Suppressor macrophage treated with lipopolysaccharide for 1 hour (primary cell): ENCODE data around the gene CARTPT.

Experiments
- DNase-seq, 3 donors: peaks; one replicate each; pipeline ENCODE4 v3.0.0-alpha.2; 2020 to 2022

The CARTPT gene

DNA sequence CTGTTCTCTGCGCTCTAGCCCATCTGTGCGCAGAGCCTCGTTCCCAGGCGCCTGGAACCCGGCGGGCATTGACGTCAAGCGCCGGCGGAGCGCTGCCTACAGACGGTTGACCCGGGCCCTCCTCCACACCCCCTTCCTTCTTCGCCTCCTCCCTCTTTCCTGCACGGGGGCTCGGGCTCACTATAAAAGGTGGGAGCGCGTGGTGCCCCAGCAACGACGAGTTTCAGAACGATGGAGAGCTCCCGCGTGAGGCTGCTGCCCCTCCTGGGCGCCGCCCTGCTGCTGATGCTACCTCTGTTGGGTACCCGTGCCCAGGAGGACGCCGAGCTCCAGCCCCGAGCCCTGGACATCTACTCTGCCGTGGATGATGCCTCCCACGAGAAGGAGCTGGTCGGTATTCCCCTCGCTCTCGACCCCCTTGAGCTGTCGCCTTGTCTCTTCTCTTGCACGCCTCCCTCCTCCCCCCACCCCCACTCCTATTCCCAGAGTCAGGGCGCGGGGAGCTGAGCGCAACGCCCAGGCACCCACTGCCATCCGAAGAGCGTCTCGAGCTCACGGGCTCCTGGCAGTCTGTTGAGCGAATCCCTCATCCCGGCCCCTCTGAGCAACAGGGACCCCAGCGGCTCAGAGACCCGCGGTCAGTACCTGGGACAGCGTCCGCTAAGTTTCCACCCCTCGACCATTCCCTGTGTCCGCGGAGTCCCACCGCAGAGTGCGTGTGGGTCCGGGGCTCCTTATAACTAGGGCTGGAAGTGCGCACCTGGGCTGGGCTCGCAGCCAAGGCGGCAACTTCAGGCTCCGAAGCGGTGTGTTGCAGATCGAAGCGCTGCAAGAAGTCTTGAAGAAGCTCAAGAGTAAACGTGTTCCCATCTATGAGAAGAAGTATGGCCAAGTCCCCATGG, at the start of gene CARTPT:
Gene CARTPT, plus strand, starts transcription at position 213 of the 902 bp plus-strand sequence. Its CDS starts 19 bp downstream, at position 232.
- no peak for DNase-seq

DNA sequence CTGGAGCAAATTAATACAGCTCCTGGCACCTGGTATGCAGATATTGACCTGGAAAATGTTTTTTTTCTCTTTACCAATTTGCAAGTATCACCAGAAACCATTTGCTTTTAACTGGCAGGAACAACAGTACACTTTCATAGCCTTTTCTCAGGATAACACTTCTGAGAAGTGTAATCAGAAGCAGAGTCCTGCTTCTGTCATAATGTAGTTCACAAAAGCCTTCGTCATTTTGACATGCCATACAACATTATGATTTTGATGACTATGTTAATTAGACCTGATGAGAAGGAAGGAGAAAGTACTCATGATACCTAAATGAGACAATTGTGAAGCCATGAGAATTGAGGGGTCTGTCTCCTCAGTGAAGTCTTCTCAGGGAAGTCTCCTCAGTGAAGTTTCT, 41.1 kb upstream of the CARTPT start:
- no peak for DNase-seq

DNA sequence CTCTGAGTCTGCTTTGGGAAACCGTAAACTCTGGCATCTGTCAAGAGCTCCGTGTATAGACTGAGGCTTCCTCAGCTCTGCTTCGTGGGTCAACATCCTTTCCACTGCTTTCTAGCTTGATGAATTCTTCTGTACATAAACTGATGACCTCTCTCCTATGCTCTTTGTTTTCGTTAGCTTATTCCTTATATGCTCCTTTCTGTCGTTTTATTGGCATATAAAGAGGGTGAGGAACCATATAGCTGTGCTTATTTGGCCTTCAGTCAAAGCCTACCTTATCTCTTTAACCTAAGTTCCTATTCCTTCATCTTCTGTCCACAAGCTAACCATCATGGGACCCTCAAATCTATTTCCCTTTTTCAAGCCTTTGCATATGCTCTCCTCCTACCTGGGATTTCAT, 39.4 kb upstream of the CARTPT start:
- DNase-seq: no peak

DNA sequence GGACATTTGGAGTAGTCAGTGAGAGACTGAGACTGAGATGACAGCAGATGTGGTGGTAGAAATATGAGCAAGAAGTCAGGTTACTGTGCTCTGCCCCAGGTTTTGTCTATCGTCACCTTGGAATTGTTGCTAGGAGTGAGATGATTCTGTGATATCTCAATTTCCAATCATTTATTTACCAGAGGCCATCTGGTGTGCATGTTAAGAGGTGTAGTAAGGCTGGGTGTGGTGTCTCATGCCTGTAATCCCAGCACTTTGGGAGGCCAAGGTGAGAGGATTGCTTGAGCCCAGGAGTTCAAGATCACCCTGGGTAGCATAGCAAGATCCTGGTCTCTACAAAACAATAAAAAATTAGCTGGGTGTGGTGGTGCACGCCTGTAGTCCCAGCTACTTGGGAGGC, 38.6 kb upstream of the CARTPT start:
- no peak for DNase-seq

DNA sequence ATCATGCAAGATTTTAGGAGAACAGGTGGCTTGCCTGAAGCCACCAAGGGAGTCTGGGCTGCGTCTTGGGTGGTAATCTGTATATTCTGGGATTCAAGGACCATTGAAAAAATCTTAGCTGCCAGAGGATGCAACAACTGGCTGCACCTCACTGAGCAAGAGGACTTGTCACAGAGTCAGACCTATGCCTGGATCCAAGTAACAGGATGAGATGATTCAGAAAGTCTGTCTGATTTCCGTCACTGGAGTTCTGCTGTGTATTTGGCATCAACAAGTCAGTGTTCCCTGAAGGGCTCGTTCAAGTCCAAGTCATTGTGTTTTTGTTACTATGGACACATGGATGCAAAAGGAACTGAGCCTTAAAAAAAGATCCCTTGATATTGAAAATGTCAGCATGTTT, 37.8 kb upstream of the CARTPT start:
- no peak for DNase-seq

DNA sequence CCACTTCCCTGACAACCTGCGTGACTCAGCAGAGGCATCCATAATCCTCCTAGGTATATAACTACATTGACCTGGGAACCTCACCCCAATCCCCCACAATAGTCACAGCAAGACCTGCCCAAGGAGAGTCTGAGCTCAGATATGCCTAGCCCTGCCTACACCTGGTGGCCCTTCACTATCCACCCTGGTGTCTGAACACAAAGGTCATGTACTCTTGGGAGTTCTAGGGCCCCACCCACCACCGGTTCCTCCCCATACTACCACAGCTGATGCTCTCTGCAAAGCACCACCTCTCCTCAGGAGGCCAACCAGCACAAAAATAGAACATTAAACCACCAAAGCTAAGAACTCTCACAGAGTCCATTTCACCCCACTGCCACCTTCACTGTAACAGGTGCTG, 34.8 kb upstream of the CARTPT start:
- no peak for DNase-seq

DNA sequence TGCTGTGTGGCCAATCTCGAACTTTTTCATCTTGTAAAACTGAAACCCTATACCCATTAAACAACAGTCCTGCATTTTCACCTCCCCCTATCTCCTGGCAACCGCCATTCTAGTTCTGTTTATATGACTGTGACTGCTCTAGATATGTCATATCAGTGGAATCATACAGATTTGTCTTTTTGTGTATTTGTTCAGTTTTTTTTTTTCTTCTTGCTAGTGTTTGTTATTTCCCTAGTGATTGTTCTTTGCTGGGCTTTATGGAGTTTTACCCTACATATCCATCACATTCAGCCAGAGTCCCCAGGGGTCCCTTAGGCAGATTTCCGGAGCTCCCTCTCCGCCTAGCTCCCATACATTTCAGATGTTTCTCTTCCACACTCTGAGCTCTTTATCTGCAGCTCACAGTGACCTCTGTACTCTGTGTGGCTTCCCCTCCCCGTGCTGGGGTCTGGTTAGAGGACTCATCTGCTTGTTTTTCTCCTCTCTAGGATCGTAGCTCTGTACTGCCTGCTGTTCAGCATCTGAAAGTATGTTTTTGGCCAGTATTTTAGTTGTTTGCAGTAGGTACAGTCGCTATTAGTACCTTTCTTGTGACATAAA, 25.1 kb upstream of the CARTPT start:
- DNase-seq: no peak

DNA sequence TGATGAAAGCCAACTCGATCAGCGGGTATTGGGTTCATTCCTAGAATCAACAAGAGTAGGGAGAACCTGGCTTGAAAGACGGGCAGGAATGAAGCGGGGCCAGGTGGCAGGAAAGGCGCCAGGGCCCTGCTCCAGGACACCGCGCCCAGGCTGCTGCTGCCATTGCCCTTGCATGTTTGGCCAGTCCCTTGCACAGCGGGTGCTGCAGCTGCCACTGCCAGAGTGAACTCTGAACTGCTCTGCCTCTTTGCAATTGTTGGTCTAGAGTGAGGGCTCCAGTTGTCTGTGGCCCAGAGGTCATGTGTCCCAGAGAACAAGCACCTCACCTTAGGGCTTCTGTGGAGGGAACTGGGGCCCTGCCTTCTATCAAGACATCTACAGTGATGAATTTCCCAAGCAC, 24.0 kb upstream of the CARTPT start:
- no peak for DNase-seq

DNA sequence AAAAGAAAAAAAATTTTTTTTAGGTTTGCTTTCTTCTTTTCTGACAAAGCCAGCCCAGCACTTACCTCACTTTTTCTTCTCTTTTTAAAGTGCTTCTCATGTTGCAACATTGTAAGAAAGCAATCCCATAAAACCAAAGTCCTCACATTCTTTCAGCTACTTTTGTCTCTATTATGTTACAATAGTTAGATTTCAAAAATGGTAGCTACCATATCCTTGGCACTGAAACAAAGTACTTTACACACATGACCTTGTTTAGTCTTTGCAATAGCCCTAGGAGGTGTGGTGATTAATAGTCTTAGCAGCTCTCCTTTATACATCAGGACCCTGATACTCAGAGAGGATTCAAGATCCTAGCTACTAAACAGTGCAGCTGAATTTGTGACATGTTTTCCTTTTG, 23.5 kb upstream of the CARTPT start:
- no peak for DNase-seq

DNA sequence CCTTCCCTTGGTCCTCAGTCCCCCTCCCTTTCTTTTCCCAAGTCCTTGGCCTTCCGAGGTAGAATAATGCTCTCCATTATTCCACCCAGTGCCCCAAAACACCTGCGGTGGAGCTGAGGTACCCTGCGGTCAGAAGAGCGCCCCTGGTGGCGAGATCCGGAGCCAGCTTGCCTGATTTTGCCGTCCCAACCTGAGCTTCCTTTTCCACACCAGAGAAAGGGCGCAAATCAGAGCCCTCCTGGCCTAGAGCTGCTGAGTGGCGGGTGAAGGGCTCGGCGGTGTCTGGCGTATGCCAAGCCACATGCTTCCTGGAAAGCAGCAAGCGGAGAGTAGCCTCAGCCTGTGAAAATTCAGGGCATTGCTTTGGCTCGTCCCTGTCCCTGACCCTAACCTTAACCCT, 21.1 kb upstream of the CARTPT start:
- no peak for DNase-seq

DNA sequence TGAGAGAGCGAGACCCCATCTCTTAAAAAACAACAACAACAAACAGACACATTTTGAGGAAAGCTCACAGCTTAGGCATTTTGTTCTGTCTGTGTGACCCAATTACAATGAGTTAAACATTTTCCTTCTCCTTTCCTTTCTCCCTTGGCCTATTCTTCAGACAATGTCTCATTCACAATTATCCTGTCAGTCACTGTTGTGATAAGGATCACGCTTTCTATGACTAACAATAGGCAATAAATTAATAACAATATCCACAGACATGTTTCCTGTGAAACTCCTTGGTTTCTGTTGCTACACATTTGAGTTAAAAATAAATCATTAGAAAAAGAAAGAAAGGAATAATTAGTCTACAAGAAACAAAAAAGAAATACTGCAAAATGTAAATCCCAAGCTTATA, 19.8 kb upstream of the CARTPT start:
- no peak for DNase-seq

DNA sequence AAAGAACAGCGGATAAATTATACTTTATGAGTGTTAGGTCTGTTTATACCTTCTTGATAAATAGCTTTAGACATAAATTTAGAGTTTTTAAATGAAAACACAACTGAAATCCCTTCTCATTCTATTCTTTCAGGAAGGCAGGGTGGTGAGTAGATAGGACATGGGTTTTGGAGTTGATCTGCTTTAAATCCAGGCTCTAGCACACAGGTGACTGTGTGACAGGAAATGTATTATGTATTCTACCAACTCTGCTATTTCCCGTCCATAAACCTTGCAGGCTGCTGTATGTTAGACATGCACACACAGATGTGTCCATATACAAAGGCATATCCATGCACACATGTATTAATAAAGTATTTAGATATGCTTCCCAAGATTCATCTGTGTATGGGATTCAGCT, 19.3 kb upstream of the CARTPT start:
- DNase-seq: no peak

DNA sequence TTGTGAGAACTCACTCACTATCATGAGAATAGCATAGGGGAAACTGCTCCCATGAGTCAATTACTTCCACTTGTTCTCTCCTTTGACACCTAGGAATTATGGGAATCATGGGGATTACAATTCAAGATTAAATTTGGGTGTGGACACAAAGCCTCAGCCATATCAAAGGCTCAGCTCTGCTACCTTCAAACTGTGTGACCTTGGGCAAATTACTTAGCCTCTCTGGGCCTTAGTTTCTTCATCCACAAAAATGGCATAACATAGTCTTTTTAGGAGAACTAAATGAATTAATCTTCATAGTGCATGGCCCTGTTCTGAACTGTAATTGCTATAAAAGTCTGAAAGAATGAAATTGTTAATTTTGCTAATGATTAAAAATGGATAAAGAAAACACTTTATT, 18.3 kb upstream of the CARTPT start:
- no peak for DNase-seq

DNA sequence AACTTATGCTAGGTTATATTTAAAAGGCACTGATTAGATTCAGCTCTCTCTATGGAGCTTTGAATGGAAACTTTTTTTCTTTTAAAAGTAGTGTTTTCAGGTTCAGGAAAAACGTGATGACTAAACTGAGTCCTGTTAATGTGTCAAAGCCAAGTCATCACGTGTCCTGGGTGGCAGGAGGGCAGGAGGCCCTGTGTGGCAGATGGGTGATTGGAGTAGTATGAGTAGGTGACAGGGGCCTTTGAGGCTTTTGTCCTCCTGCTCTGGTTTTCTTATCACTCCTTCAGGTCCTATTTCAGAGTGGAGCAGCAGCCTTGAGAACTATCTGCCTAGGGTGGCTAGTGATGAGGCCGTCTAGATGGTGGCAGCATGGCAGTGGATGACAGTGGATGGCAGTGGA, 17.7 kb upstream of the CARTPT start:
- DNase-seq: no peak

DNA sequence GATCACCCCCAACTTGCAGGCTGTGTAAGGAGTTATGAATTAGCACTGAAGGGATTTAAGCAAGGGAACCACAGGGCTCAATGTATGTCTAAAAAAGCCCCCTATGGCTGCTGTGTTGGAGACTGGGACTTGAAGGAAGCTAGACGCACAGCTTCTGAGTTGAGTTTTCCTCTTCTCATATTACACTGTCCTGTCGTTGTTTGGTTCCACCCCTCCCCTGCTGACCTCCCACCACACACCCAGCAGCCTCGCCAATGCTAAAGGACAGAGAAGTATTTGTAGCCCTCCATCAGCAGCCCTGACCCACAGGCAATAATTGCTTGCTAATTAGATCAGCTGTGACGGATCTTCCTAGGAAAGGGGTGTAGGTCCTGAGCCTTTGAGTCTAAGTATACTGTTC, 15.1 kb upstream of the CARTPT start:
- DNase-seq: no peak

DNA sequence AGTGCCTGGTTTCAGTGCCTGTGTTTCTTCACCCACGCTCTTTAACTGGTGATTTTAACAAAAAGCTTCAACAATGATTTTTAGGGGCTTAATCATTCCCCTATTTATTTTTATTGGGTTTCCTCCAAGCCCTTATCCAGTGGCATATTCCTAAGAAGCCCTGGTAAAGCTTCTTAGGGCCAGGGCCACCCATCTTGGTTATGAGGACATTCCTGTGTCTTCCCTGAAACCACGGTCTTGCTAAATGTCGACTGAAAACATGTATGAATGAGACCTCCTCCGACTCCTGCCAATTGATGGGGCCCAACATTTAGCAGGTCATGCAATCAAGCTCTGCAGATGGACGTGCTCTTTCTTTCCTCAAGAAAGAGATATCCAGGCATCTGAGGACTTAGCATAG, 13.7 kb upstream of the CARTPT start:
- DNase-seq: no peak

DNA sequence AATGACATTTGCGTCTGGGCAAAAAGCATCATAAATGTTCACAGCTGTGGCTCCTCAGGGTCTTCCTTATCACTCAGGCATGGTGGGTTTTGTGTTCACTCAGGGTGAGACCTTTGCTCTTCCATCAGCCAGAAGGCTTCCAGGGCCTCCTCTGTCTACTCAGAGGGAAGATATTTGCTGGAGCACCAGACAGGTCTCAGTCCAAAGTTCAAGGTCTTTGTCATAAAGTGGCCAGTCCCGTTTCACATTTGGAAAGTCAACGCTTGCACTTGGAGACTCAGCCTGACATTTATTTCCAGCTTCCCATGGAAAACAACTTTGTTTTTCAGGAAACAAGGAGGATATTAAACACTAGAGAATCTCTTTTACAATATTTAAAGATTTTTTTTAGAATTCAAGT, 12.2 kb upstream of the CARTPT start:
- DNase-seq: no peak

DNA sequence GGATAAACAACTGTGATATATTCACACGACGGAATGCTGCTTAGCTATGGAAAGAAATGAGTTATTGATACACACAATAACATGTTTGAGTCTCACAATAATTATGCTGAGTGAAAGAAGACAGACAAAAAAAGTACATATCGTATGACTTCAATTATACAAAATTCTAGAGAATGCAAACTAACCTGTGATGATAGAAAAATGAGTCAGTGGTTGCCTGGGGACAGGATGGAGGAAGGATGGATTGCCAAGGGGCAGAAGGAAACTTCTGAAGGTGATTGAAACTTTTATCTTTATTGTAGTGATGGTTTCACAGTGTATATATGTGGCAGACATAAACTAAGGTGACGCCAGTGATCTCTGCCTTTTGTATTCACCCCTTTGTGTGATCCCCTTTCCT, 7.5 kb upstream of the CARTPT start:
- DNase-seq: no peak

DNA sequence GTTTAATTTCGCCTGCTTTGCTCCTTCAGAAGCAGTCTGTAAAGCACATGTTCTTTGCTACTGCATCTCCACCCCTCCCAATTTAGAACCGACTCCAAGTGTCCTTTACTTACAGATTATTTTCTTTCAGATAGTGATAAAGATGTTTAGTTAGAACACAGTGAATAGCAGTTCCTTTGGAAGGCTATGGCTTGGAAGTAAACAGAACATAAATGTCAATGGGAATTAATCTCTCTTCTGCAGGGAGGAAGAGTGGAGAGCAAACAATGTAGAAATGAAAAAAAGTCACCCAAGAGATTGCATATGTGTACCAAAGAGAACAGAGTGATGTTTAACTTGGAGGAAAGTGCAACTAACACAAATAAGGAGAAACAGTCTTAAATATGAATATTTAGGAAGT, 4.2 kb upstream of the CARTPT start:
- DNase-seq: no peak

DNA sequence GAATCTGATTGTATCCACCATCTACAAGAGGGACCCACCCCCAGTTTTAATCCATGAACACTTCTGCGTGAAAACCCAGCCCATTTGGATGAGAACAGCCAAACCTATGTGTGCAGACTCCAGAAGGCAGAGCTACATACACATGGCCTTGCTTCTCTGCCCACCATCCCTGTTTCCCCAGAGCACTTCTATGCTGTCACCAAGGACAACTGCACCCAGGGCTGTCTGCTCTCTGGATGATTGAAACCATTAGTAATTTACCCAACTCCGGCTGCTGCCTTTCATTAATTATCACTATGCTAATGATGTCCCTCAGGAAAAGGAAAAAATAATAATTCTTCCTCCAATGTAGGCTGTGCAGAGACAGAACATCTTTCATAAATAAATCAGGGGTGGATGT, 8.9 kb downstream of the CARTPT start:
- no peak for DNase-seq

DNA sequence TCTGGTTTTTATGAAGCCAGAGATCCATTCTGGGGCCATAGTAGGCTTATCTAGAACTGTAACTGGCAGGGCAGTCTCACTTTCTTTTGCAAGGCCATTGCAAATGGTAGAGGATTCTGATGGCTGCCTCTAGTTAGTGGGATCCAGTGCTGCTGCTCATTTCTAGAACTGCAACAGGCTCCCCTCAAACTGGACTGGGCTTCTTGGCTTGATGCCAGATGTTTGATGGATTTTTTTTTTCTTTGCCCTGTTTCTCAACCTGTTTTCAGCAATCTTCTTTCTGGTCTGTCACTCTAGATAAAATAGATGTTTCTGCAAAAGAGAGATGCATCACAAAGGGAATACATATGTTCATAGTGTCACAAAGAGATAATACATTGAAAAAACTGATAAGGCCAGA, 11.9 kb downstream of the CARTPT start:
- DNase-seq: no peak

DNA sequence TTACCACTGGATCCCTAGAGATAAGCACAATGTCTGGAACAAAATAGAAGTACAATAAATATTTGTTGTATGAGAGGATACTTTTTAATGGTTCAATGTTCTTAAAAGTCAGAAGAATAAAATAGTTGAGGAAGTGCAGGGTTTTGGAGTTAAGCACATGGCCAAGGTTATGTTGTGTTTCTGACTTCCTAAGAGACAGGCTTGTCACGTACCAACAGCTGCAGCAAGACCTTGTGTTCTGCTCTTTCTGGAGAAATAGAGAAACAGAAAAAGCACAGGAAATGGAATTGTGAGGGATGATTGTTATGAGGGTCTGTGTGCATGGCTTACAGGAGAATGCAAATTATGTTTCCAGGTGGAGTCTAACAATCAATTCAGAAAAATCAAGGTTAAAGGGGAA, 12.9 kb downstream of the CARTPT start:
- no peak for DNase-seq

DNA sequence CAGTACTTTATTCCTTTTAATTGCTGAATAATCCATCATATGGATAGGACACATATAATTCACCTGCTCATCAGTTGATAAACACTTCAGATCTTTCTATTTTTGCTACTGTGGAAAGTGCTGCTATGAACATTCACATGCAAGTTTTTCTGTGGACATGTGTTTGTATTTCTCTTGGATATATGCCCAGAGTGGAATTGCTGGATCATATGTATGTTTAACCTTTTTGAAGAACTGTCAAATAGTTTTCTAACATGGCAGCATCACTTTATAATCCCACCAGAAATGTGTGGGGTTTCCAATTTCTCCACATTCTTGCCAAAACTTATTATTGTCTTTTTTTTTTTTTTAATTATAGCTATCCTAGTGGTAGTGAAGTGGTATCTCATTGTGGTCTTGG, 15.1 kb downstream of the CARTPT start:
- no peak for DNase-seq

DNA sequence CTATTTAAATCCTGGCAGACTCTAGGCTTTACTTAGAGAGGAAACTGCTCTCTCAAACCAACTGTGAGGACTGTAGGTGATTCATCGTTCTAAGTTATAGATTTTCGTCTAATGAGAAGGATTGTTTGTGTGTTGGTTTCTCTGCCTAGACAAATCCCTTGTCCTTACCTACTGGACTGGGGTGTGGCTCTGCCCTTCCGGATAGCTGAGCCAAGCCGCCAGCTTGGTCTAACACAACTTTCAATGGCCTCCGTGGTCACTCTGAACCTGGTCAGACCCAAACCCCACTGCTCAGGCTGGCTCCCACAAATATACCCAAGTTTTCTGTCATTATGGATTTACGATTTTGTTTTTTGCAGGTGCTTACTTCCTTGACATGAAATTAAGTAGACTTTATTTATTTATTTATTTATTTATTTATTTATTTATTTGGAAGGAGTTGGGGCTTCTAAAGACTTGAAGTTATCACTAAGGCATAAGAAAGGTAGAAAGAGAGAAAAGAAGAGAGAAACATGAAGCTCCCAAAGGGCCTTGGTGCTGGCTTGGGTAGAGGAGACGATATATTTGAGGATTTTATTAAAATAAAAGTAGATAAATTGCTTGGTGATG, 19.0 kb downstream of the CARTPT start:
- DNase-seq: no peak
